Neural cell (in vitro differentiated cells): ENCODE data around the gene TMC1.

Source experiments
- MXI1 ChIP-seq: fragments of 450-650 bp; conservative IDR thresholded peaks from 2 replicates; pipeline ENCODE4 v1.6.1; 2014; ENCODE audit warnings: antibody characterized with exemption, mild to moderate bottlenecking; ENCODE audit not compliant: poor library complexity, severe bottlenecking
- POLR2AphosphoS5 ChIP-seq: IDR thresholded peaks from 2 replicates; pipeline ENCODE4 v1.6.1; 2012
- TF ChIP-seq, protein P1 (sequence below): fragments of 450-650 bp; IDR thresholded peaks from 2 replicates; pipeline ENCODE4 v1.5.1; 2014; ENCODE audit warnings: antibody characterized with exemption, mild to moderate bottlenecking, moderate library complexity; ENCODE audit not compliant: poor library complexity, severe bottlenecking

DNA sequence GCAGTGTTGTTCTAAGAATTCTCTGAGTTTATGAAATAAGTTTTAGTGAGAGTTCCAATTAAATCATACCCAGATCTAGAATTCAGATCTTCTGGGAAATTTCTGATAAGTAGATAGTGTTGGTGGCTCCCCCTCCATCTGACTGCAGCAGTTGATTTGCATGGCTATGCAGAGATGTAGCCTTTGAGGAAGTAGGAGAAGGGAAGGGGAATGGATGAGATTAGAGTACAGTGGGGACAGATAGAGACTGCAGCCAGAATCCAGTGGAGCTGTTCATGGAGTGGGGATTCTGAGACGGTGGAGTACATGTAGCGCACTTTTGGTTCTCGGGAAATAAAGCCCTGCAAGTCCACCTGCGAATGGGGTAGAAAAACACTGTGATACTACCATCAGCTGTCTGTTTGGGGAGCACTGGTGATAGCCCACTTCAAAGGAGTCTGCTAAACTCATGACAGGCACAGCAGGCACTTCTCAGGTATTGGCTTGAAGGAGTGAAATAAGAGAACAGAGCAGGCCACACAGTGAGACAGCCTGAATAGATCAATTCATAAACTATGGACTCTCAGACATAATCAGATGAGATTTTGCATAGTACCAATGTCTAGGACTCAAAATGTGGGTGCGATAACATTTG is 334.6 kb downstream of the TMC1 start:
- no peak for TF ChIP-seq POLR2AphosphoS5
- TF ChIP-seq, protein P1, sequence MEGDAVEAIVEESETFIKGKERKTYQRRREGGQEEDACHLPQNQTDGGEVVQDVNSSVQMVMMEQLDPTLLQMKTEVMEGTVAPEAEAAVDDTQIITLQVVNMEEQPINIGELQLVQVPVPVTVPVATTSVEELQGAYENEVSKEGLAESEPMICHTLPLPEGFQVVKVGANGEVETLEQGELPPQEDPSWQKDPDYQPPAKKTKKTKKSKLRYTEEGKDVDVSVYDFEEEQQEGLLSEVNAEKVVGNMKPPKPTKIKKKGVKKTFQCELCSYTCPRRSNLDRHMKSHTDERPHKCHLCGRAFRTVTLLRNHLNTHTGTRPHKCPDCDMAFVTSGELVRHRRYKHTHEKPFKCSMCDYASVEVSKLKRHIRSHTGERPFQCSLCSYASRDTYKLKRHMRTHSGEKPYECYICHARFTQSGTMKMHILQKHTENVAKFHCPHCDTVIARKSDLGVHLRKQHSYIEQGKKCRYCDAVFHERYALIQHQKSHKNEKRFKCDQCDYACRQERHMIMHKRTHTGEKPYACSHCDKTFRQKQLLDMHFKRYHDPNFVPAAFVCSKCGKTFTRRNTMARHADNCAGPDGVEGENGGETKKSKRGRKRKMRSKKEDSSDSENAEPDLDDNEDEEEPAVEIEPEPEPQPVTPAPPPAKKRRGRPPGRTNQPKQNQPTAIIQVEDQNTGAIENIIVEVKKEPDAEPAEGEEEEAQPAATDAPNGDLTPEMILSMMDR, result no peak
- no peak for TF ChIP-seq MXI1
